Measurements from ENCODE around the gene GPC6.

GPC6 gene

DNA sequence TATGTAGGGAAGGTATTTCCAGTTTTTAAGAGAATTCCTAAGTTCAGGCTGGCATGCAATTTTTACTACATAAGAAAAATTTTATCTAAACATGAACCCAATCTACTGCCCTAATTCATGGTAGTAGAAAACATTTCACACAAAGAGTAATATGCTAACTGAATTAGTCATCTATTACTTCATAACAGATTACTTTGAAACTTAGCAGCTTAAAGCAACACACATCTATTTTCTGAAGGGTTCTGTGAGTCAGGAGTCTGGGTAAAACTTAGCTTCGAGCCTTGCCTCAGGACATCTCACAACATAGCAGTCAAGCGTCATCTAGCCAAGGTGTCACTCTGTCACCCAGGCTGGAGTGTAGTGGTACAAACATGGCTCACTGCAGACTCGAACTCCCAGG, 715.4 kb downstream of the GPC6 start:
- no peaks in the 10 kb centered on the region for H3K27me3 ChIP-seq (ENCODE audit: control insufficient read depth in 1 of 2, insufficient read depth in 2 of 2, low read length in 2 of 2)
- H3K27ac ChIP-seq (ENCODE audit: low read length), result no peak overlapping the region
- H3K4me1 ChIP-seq (ENCODE audit: control insufficient read depth, insufficient read depth, low read length), result no peaks in the 10 kb centered on the region
- H3K9me3 ChIP-seq (ENCODE audit: control insufficient read depth in 2 of 2, low read length in 2 of 2), result no peaks in the 10 kb centered on the region
- no peak overlapping the region for H3K4me3 ChIP-seq (ENCODE audit: low read length in 2 of 2)
- H3K36me3 ChIP-seq (ENCODE audit: control insufficient read depth in 2 of 2, insufficient read depth in 2 of 2, low read length in 2 of 2), result no peaks in the 10 kb centered on the region
- no peak overlapping the region for H3K9ac ChIP-seq (ENCODE audit: low read length in 2 of 2)

DNA sequence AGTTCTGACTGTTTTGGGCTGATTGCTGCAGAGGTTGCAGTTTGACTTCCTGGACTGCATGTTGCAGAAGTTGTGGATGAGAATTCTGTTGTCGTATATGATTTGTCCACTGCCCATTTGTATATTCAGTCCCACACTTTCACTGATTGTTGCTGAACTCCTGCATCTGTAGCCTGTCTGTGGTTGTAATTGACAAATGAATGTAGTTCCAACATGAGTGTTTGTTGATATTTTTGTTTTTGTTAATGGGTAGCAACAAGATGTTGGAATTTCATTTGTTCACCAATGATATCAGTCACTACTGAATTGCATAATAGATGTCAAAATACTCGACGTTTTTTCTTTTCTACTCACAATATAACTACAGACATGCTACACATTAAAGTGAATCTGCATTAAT, 719.0 kb downstream of the GPC6 start:
- H3K4me3 ChIP-seq (ENCODE audit: low read length in 2 of 2), result no peak overlapping the region
- H3K36me3 ChIP-seq (ENCODE audit: control insufficient read depth in 2 of 2, insufficient read depth in 2 of 2, low read length in 2 of 2), result no peaks in the 10 kb centered on the region
- no peaks in the 10 kb centered on the region for H3K27me3 ChIP-seq (ENCODE audit: control insufficient read depth in 1 of 2, insufficient read depth in 2 of 2, low read length in 2 of 2)
- no peaks in the 10 kb centered on the region for H3K4me1 ChIP-seq (ENCODE audit: control insufficient read depth, insufficient read depth, low read length)
- no peaks in the 10 kb centered on the region for H3K9me3 ChIP-seq (ENCODE audit: control insufficient read depth in 2 of 2, low read length in 2 of 2)
- H3K27ac ChIP-seq (ENCODE audit: low read length), result no peak overlapping the region
- no peak overlapping the region for H3K9ac ChIP-seq (ENCODE audit: low read length in 2 of 2)

DNA sequence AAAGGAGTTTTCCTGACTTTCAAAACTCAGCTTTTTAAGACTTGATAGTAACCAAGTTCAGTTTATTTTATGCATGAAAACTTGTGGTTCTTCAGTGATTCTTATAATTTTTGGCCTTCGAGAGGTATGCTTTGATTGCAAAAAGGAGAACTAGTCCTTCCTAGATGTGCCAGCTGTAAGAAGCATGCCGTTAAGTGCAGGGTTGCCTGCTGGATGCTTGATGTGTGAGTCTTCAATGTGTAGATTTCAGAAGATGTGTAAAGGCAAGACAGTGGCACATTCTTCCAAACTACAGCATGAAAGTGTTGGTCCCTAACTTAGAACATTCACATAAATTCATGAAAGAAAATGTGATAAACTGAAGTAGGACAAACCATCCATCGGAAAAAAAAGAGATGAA, 720.4 kb downstream of the GPC6 start:
- H3K9ac ChIP-seq (ENCODE audit: low read length in 2 of 2), result no peak overlapping the region
- H3K9me3 ChIP-seq (ENCODE audit: control insufficient read depth in 2 of 2, low read length in 2 of 2), result no peaks in the 10 kb centered on the region
- H3K27me3 ChIP-seq (ENCODE audit: control insufficient read depth in 1 of 2, insufficient read depth in 2 of 2, low read length in 2 of 2), result no peaks in the 10 kb centered on the region
- H3K4me3 ChIP-seq (ENCODE audit: low read length in 2 of 2), result no peak overlapping the region
- H3K27ac ChIP-seq (ENCODE audit: low read length), result no peak overlapping the region
- H3K4me1 ChIP-seq (ENCODE audit: control insufficient read depth, insufficient read depth, low read length), result no peaks in the 10 kb centered on the region
- H3K36me3 ChIP-seq (ENCODE audit: control insufficient read depth in 2 of 2, insufficient read depth in 2 of 2, low read length in 2 of 2), result no peaks in the 10 kb centered on the region

DNA sequence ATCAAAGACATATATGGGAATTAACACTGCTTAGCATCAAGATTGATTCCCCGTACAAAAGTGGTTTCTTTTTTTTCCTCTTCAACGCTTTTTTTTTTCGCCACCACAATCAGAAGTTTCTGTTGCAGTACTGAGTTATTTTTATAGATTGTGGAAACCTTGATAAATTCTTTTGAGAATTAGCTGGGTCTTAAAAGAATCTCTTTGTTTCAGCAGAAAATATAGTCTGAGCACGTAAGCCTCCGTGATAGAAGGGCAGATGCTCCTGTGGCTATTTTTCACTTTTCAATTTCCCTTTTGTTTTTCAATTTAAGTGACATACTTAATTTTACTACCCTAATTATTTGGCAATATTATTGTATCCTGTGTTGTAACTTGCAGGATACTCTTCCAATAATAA, 721.0 kb downstream of the GPC6 start:
- Histone ChIP-seq H3K4me3 (ENCODE audit: low read length in 2 of 2) (no peak overlapping the region), H3K9me3 (ENCODE audit: control insufficient read depth in 2 of 2, low read length in 2 of 2) (no peaks in the 10 kb centered on the region), H3K36me3 (ENCODE audit: control insufficient read depth in 2 of 2, insufficient read depth in 2 of 2, low read length in 2 of 2) (no peaks in the 10 kb centered on the region), H3K4me1 (ENCODE audit: control insufficient read depth, insufficient read depth, low read length) (no peaks in the 10 kb centered on the region), H3K27ac (ENCODE audit: low read length) (no peak overlapping the region), H3K27me3 (ENCODE audit: control insufficient read depth in 1 of 2, insufficient read depth in 2 of 2, low read length in 2 of 2) (no peaks in the 10 kb centered on the region), H3K9ac (ENCODE audit: low read length in 2 of 2) (no peak overlapping the region)

DNA sequence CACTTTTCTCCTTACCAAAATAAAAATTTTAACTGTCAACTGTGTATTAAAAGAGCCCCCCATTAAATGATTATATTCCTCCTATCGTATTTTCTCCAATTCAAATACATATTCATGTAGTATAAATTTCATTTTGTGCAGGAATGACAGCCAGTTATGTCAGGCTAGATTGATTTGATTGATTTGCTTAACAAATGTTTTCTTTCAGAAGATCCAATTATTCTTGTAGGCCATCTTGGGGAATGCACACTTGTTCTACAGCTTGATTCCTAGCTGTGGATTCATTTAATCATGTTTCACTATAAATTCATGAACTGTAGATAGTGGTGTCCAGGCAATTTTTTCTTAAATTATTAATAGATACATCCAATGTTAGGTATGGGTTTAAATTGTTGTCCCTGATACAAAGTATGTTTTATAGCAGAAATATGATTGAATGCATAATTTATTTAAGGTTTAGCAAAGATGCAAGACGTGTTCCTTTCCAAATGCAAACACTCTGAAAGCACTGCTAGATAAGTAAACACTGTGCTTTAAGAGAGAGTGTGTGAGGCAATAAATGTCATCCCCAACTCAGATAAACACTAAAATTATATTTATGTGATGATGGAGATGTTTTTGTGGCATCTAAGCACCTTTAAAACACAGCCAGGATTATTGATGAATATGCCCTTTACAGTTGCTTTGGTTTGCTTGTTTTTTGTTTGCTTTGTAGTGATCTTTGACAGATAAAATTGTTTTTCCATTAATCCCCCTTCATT, 721.7 kb downstream of the GPC6 start:
- H3K4me3 ChIP-seq (ENCODE audit: low read length in 2 of 2), result no peak overlapping the region
- no peak overlapping the region for H3K27ac ChIP-seq (ENCODE audit: low read length)
- H3K4me1 ChIP-seq (ENCODE audit: control insufficient read depth, insufficient read depth, low read length), result no peaks in the 10 kb centered on the region
- H3K27me3 ChIP-seq (ENCODE audit: control insufficient read depth in 1 of 2, insufficient read depth in 2 of 2, low read length in 2 of 2), result no peaks in the 10 kb centered on the region
- no peaks in the 10 kb centered on the region for H3K9me3 ChIP-seq (ENCODE audit: control insufficient read depth in 2 of 2, low read length in 2 of 2)
- H3K9ac ChIP-seq (ENCODE audit: low read length in 2 of 2), result no peak overlapping the region
- H3K36me3 ChIP-seq (ENCODE audit: control insufficient read depth in 2 of 2, insufficient read depth in 2 of 2, low read length in 2 of 2), result no peaks in the 10 kb centered on the region

DNA sequence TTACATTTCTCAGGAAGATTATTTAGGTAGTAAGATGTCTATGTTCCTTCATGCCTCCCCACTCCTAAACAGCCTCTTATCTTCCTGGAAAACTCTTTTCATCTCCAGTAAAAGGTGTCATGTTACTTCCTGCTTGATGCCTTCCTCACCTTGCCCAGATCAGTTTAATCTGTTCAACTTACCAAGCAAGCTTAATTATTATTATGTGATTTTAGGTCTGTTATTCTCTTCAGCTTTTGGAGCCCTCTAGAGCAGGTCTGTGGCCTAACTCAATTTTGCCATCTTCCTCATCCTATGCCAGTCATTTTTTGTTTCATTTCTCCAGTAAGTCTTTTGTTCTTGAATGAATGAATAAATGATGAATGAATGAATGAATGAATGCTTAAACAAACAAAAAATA, 724.5 kb downstream of the GPC6 start:
- no peaks in the 10 kb centered on the region for H3K36me3 ChIP-seq (ENCODE audit: control insufficient read depth in 2 of 2, insufficient read depth in 2 of 2, low read length in 2 of 2)
- H3K27me3 ChIP-seq (ENCODE audit: control insufficient read depth in 1 of 2, insufficient read depth in 2 of 2, low read length in 2 of 2), result no peaks in the 10 kb centered on the region
- H3K4me3 ChIP-seq (ENCODE audit: low read length in 2 of 2), result no peak overlapping the region
- no peaks in the 10 kb centered on the region for H3K4me1 ChIP-seq (ENCODE audit: control insufficient read depth, insufficient read depth, low read length)
- no peak overlapping the region for H3K27ac ChIP-seq (ENCODE audit: low read length)
- H3K9ac ChIP-seq (ENCODE audit: low read length in 2 of 2), result no peak overlapping the region
- H3K9me3 ChIP-seq (ENCODE audit: control insufficient read depth in 2 of 2, low read length in 2 of 2), result no peaks in the 10 kb centered on the region

DNA sequence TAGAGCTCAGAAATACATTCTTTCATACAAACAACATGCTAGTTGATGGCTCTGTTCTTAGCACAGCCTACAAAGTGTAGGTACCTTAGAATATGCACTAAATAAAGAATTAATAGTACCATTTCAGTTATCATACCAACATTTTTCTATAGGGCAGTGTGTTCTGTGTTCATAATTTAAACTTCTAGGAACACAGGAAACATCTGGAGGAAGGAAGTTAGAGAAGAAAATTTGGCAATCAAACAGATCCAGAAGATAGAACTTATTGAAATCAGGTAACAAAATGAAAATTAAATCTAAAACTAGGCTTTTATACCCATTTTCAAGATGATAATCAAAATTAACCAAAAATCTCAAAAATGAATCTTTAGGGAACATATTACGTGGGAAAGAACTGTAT, 725.3 kb downstream of the GPC6 start:
- Histone ChIP-seq H3K27me3 (ENCODE audit: control insufficient read depth in 1 of 2, insufficient read depth in 2 of 2, low read length in 2 of 2) (no peaks in the 10 kb centered on the region), H3K9me3 (ENCODE audit: control insufficient read depth in 2 of 2, low read length in 2 of 2) (no peaks in the 10 kb centered on the region), H3K4me1 (ENCODE audit: control insufficient read depth, insufficient read depth, low read length) (no peaks in the 10 kb centered on the region), H3K36me3 (ENCODE audit: control insufficient read depth in 2 of 2, insufficient read depth in 2 of 2, low read length in 2 of 2) (no peaks in the 10 kb centered on the region), H3K27ac (ENCODE audit: low read length) (no peak overlapping the region), H3K4me3 (ENCODE audit: low read length in 2 of 2) (no peak overlapping the region), H3K9ac (ENCODE audit: low read length in 2 of 2) (no peak overlapping the region)

DNA sequence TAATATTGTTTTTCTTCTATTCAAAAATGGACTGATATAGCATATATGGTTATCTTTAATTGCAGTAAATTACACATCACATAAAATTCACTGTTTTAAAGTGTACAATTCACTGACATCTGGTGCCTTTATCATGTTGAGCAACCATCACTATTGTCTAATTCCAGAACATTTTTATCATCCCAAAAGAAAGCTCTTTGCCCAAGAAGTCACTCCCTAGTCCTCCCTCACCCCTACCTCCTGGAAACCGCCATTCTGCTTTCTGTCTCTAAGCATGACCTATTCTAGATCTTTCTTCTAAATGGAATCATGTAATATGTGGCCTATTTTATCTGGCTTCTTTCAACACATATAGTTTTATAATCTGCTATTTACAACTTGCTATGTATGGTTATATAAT, 727.2 kb downstream of the GPC6 start:
- Histone ChIP-seq H3K36me3 (ENCODE audit: control insufficient read depth in 2 of 2, insufficient read depth in 2 of 2, low read length in 2 of 2) (no peaks in the 10 kb centered on the region), H3K27me3 (ENCODE audit: control insufficient read depth in 1 of 2, insufficient read depth in 2 of 2, low read length in 2 of 2) (no peaks in the 10 kb centered on the region), H3K9ac (ENCODE audit: low read length in 2 of 2) (no peak overlapping the region), H3K27ac (ENCODE audit: low read length) (no peak overlapping the region), H3K4me3 (ENCODE audit: low read length in 2 of 2) (no peak overlapping the region), H3K9me3 (ENCODE audit: control insufficient read depth in 2 of 2, low read length in 2 of 2) (peaks cover 0 to 3% of the 10 kb centered on the region in 2 donors), H3K4me1 (ENCODE audit: control insufficient read depth, insufficient read depth, low read length) (no peaks in the 10 kb centered on the region)

DNA sequence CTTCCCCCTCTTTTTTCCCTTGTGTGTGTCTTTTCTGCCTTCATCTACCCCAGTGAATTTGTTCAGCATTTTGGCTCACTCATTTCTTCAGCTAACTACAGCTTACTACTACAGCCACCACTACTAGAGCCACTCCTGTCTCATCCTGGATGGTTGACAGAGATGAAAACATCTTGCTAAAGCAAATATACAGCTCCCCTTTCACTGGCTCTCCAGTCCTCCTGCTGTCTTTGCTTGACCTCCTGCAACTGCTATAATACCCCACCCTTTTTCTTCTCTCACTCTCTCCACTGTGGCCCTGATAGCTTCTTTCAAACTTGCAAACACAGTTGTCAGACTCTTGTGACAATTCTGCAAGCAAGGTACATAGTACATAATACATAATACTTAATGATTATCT, 729.3 kb downstream of the GPC6 start:
- no peak overlapping the region for H3K27ac ChIP-seq (ENCODE audit: low read length)

DNA sequence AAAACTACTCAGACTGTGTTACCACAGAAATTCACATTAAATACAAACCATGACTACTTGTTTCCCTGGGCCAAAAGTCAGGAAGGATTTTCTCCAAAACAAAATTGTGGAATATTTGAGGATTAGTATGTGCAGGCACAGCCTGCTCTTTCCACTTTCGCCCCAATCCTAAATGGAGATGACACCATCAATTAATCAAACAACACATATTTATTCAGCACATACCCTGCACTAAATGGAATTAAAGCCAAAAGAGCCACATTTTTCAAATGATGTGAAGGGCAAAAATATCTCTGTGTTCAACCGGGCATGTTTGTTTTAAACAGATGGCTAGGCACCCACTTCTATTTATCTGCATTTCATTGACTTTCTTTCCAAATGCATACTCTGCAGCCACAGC, 729.8 kb downstream of the GPC6 start:
- Histone ChIP-seq H3K27ac (ENCODE audit: low read length) (no peak overlapping the region), H3K4me1 (ENCODE audit: control insufficient read depth, insufficient read depth, low read length) (no peaks in the 10 kb centered on the region), H3K27me3 (ENCODE audit: control insufficient read depth in 1 of 2, insufficient read depth in 2 of 2, low read length in 2 of 2) (no peaks in the 10 kb centered on the region), H3K36me3 (ENCODE audit: control insufficient read depth in 2 of 2, insufficient read depth in 2 of 2, low read length in 2 of 2) (no peaks in the 10 kb centered on the region), H3K9me3 (ENCODE audit: control insufficient read depth in 2 of 2, low read length in 2 of 2) (peaks cover 0 to 3% of the 10 kb centered on the region in 2 donors), H3K9ac (ENCODE audit: low read length in 2 of 2) (no peak overlapping the region), H3K4me3 (ENCODE audit: low read length in 2 of 2) (no peak overlapping the region)

More for the DNA sequence above, 729.3 kb downstream of the GPC6 start:
- H3K27me3 ChIP-seq (ENCODE audit: control insufficient read depth in 1 of 2, insufficient read depth in 2 of 2, low read length in 2 of 2), result no peaks in the 10 kb centered on the region
- H3K4me1 ChIP-seq (ENCODE audit: control insufficient read depth, insufficient read depth, low read length), result no peaks in the 10 kb centered on the region
- peaks cover 0 to 3% of the 10 kb centered on the region in 2 donors for H3K9me3 ChIP-seq (ENCODE audit: control insufficient read depth in 2 of 2, low read length in 2 of 2)
- no peaks in the 10 kb centered on the region for H3K36me3 ChIP-seq (ENCODE audit: control insufficient read depth in 2 of 2, insufficient read depth in 2 of 2, low read length in 2 of 2)
- H3K4me3 ChIP-seq (ENCODE audit: low read length in 2 of 2), result no peak overlapping the region
- H3K9ac ChIP-seq (ENCODE audit: low read length in 2 of 2), result no peak overlapping the region

DNA sequence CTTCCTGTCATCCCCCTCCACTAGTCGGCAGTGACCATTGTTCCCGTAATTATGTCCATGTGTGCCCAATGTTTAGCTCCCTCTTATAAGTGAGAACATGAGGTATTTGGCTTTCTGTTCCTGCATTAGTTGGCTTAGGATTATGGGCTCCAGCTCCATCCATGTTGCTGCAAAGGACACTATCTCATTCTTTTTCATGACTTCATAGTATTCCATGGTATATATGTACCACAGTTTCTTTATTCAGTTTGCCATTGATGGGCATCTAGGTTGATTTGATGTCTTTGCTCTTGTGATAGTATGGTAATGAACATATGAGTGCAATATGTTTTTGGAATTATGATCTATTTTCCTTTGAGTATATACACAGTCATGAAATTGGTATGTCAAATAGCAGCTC, 730.8 kb downstream of the GPC6 start:
- Histone ChIP-seq H3K36me3 (ENCODE audit: control insufficient read depth in 2 of 2, insufficient read depth in 2 of 2, low read length in 2 of 2) (no peaks in the 10 kb centered on the region), H3K27me3 (ENCODE audit: control insufficient read depth in 1 of 2, insufficient read depth in 2 of 2, low read length in 2 of 2) (no peaks in the 10 kb centered on the region), H3K9me3 (ENCODE audit: control insufficient read depth in 2 of 2, low read length in 2 of 2) (peaks cover 0 to 3% of the 10 kb centered on the region in 2 donors), H3K27ac (ENCODE audit: low read length) (no peak overlapping the region), H3K4me3 (ENCODE audit: low read length in 2 of 2) (no peak overlapping the region), H3K4me1 (ENCODE audit: control insufficient read depth, insufficient read depth, low read length) (no peaks in the 10 kb centered on the region), H3K9ac (ENCODE audit: low read length in 2 of 2) (no peak overlapping the region)
